ENCODE results near the gene DOCK10.

Gene DOCK10

DNA sequence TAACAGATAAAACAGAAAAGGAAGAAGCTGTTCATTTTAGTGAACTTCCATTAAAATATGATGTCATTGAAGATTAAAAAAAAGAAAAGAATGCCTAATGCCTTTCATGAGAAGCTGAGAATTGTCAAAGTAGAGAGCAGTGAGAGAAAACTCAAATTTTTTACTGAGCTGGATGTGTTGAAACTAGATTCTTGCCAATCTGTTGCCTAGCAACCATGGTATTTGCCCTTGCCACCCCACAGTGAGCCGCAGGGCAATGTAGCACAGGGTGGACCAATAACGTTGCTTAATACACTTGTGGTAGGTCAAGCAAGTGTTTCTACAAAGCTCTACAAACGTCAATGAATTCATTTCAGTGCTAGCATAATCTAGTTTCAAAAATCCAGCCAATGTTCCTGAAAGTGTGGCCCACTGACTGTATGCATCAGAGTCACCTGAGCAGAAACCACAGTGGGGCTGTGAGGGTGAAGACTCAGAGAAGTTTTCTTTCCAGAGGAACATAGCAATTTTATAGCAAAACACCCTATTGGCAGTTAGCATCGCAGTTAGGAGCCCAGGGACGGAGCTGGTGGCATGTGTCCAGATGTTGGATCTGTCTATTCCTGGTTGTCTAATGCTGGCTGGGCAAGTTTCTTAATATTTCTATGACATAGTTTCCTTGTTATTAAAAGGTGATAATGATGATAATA, 132.2 kb downstream of the DOCK10 start:
- no peak for FAIRE-seq

DNA sequence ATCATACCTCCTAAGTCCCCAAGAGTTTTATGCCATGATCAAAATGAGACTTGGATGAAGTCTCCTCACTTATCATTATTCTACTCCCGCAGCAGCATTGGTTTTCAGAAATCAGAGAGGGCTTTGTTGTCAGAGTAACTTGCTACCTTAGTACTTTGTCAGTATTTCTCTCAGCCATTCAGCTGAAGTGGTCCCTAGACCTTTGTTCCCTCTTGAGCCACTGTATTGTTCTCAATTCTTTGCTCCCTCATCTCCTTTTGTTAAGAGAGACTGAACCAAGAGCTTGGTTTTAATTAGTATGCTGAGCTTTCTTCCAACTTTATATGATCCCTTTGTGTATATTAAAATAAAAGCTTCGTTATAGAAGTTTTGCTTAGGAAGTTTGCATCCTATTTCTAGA, 133.4 kb downstream of the DOCK10 start:
- no peak for FAIRE-seq

DNA sequence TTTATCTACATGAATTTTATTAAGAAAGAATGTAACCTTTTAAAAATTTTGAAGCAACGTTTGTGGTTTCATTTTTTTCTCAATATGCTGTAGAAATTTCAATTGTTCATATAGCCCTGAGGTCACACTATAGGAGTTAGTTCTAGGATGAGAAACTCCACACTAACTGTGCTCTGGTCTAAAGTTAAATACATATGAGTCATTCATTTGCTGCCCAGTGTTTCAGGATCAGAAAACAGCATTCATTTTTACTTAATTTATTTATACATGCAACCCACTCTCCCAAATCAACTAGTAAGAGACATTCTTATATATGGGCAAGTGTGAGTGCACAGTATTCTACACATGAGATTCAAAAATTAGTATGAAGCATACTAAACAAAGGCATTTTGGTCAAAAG, 137.9 kb downstream of the DOCK10 start:
- FAIRE-seq = no peak

DNA sequence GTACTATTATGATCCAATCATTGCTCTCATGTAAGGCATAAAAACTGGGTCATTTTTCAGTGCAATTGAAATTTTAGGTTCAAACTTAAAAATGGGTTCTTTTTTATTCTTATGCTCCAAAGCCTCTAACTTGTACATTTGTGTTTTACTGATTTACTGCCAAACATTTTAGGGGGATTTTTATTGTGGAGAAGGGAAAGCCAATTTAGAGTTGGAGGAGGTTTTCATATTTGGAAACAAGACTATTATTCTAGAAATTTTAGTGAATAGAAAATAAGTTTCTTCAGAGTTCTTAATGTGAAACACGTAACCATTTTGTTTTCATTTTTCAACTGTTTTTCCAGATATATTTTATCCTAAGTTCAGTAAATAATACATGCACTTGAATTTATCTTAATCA, 138.6 kb downstream of the DOCK10 start:
- no peak for FAIRE-seq

DNA sequence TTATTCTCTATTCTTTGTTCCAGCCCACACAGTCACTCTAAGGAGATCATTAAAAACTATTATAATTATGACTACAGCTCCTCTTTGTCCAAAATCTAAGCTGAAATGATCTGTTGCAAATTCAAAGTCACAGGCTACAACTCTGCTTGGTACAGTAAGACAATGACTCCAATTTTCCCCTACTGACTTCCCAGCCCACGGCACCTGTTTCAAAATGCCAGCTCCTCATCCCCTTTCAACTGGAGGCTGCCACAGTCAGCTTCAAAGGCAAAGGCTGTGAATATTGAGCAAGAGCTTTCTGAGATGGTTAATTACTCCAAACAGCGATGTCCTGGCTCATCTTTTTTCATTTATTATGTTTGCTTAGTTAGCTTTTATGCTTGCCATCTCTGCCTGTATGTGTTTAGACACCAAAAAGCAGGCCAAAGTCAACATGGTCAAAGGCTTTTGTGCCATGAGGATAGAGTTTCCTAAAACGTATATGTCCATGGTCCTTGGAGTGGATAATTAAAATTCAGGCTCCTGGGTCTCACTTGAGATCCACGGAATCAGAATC, 141.1 kb downstream of the DOCK10 start:
- FAIRE-seq = no peak

DNA sequence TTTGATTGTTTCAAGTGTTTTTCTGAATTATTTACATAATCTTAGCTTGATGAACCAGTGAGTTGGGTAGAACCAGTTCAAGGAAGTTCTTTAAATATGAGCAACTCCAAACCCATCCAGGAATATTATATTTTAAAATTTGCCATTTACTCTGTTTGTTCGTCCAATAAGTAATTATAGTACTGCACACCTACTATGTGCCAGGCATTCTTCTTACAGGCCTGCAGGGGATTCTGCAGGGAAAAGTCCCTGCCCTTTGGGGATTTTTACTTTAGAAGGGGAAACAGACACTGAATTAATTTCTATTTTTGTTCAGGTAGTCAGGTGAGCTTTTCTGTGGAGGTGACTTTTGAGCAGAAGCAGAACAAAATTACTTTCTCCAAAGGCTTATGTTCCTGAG, 146.9 kb downstream of the DOCK10 start:
- no peak for FAIRE-seq

DNA sequence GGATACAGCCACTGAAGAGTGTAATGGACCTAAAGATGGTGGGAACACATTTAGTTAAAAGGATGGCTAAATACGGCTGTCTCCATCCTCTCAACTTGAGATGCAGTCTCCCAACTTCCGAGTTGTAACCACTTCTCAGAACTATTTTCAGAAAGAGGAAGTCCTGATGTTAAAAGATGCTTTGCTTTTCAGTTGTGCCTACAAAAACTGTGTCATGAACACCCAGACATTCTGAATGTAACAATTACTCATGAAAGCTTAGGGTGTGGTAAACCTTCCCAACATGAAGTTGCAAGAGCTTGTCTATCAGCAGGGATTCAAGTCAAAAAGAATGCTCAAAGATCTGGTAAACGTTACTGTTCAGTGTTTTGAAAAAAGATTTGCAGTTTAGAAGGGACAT, 147.9 kb downstream of the DOCK10 start:
- FAIRE-seq = no peak

DNA sequence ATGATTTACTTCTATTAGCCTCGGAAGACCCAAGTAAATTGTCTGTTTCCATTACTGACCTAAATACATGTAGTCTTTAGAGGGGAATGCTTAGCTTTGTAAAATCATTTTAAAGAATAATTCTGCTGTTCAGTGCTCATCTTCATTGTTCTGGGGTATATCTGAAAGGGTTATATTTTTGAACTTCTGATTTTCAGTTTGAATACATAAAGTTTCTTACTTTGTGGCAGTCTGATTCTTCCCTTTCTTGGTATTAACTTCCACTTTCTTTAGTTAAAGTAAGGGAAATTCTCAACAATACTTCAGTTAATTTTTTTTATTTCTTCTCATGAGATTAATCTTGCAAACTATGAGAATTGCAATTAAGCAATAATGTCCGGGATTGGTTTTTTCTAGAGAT, 148.4 kb downstream of the DOCK10 start:
- no peak for FAIRE-seq

DNA sequence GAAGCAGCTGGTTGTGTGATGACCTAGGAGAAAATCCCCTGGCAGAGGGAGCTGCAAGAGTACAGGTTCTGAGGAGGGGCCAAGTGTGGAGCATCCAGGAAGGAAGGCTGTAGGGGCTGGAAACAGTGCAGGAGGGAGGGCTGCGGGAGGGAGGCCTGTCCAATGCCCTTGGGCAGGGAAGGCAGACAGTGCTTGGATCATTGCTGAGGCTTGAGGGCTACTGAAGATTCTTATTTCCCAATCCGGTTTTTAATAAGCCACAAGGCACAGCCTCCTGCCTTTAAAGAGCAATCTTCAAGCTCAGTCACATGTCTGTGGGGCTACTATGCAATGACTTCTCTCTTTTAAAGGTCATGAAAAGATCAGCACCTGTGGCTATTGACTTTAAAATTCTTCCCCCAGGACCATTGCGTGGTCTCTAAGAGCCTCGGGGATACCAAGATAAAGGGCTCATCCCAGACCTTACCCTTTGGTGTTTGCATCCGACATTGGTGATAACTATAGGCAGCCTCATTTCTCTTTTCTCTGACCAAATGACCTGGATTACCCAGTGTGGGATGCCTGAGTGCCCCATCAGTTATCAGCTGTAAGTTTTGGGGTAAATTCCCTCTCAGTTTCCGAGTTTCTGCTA, 149.6 kb downstream of the DOCK10 start:
- FAIRE-seq = no peak

DNA sequence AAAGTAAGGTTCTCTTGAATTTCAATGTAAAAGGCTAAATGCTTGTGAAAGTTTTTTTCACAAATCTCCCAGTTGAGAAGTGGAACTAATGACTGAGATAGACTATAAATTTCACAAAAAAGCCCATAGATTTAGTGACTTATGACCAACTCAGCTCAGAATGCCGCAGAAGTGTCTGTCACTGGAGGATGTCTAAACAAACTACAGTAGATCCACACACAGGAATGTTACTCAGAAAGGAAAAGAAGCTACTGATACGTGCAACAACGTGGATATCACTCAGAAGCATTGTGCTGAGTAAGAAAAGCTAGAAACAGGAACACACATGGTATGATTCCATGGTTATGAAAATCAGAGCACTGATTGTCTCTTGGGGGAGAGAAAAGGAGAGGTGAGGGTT, 151.9 kb downstream of the DOCK10 start:
- FAIRE-seq = no peak

DNA sequence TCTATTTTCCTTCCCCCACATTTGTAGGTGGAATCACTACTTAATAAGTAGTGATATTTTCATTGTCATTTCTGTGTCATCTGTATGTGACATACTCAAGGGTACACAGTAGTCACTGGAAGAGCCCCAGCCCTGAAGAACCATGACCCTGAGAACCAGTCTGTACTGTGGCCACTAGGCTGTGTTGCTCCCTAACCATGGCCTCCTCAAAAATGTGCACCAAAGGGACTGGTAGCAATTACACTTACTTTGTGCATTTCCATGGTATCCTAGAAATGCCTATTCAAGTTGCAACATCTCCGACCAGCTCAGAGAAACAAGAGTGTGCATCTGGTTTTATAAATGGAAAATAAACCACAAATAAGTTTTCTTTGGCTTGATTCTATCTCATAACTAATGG, 155.1 kb downstream of the DOCK10 start:
- no peak for FAIRE-seq

DNA sequence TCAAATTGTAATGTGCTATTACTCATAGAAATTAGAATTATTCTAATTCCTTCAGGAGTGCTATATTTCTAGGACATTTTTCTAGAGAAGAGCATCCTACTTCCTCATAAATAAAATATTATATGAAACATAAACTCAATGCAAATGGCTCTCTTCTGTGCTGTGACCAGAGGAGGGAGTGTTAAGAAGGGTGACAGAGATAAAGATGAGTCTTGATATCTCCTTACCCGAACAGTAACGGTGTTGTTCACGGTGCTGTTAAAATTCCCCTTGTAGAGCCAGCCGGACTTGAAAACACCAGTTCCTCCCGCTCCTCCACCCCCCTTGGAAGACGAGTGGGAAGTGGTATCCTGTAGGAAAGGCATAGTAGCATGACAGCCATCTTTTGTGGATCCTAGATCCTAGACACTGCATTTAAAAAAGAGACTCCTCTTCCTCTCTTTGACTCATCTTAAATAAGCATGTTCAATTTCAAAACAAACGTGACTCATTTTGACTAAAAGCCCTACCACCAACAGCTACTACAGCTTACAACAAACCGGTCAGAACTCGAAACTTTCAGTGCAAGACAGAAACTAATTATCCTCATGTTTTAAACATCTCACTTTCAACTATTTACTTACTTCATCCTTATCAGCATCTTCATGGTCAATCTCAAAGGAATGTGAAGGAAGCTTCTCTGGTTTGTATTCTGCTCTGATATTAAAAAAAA, 156.3 kb downstream of the DOCK10 start:
- FAIRE-seq = no peak

DNA sequence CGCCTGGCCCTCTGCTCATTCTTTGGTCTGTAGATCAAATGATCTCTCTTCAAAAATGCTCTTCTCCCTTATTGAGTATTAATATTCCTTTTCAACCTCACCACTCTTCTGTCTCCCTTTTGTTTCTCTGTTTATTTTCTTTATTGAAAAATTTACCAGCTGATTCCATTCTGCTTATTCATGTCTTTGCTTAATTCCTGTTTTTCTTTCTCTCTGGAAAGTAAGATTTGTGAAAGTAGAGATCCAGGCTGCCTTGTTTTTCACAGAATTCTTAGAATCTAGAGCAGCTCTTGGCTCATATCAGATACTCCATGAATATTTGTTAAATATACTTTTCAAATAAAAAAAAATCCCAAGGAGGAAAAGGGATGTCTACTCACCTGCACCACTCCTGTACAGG, 157.0 kb downstream of the DOCK10 start:
- FAIRE-seq = no peak

DNA sequence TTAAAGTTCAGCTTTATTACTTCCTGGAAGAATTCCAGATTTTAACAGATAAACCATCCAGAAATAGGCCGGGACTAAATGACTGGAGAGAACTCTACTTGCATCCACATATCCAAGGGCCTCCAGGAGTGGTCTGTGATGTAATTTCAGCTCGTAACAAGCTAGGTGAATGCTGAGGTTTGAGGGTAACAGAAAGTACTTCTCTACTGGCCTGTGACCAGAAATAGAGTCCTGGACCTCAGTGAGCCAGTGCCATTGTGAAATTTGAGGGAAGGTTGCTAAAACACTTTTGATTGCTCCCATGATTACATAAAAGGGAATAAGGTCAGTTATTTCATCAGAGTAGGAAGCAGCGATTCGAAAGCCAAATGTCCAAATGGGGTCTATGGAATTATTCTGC, 158.1 kb downstream of the DOCK10 start:
- FAIRE-seq = no peak

DNA sequence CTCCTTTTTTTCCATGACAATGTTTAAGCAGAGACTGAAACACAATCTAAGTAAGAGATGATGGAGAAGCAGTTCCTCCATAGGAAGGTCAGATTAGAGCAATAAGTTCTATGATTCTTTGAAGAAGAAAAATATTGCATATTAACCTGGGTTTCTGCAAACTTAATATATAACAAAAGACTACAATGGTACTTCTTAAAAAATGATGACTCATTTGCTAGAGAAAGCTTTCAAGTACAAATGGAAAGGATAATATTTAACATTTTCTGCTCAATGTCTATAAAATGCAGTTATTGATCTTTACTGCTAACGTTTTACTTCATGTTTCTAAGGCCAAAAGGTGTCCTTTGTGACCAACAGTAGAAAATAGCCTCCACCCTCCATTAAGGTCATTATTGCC, 158.6 kb downstream of the DOCK10 start:
- FAIRE-seq = no peak

DNA sequence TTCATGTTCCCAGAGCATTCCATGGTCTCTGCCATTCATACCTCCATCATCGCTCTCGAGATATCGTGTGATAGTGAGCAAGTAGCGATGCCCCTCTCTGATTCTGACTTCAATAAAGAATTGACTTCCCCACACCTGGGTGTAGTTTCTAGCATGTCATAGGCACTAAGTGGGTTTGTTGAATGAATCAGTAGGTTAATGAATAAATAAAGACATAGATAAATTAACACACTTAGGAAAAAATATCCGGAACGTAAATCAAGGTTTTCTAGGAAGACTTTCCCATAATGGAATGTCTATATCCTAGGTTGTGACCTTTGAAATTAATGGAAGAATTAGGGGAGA, 159.1 kb downstream of the DOCK10 start:
- FAIRE-seq = no peak

DNA sequence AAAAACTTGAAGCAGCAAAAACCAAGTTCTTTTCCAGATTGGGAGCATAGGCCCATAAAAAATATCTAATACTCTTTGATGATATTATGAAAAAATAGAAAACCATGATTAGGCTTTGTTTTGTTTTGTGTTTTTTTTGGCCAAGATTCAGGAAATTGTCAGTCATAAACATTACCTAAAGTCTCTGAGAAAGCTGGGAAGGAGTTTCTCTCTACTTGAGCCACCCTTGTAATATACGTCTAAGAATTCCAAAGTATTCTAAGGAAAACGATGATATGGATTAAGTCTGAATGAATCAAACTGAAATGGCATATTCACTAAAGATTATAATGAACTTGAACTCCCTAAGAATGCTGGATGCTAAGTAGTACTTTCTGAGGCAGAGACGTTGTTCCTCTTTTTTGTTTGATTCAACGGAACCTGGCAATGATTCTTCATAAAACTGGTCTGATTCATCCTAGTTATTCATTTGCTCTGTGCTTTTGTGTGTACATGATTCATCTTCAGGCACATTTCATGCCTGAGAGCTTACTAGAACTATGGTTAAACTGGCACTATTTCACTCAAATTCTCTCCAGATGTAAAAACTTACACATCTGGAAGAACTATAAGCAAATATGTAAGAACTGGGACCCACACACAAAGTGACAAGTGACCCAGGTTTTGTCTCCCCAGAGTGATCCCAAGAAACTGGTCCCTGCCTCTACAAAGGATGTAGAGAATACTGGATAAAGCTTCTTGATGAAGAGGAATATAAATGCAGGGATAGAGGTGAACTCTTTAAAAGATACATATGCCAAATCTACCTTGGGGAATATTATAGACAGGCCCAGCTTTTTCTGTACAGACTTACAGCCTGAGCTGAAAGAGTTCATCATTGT, 159.7 kb downstream of the DOCK10 start:
- FAIRE-seq = no peak

DNA sequence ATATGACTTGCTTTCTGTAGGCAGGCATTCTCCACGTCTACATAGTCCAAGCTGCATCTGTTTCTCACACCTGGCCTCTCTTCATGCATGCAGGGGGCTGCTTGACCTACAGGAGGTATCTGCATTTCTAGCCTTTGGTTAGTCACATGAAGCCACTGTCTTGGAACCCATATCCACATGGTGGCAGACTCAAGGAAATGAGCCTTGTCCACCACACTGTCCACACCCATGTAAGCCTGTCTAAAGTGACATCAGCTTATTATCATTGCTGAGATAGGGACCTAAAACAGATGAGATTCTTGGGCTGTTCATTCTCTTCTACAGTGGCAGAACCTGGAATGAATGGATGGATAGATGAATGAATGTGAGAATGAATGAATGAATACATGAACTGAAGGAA, 160.4 kb downstream of the DOCK10 start:
- FAIRE-seq = no peak

DNA sequence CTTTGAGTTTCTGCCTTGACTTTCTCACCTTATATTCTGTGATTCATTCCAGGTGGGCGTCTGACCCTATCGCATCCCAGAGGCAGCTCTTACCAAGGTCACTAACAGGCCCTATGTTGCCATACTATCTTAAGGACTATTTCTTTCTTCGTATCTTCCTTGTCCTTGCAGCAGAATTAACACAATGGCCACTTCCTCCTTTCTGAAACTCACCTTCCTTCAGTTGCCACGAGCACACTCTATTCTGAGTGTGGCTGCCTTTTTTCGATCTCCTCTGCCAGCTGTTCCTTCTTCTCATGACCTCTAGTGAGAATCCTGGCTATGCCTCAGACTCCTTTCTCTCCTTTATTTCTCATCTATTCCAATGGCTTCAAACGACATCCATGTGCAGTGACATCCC, 165.7 kb downstream of the DOCK10 start:
- no peak for FAIRE-seq

DNA sequence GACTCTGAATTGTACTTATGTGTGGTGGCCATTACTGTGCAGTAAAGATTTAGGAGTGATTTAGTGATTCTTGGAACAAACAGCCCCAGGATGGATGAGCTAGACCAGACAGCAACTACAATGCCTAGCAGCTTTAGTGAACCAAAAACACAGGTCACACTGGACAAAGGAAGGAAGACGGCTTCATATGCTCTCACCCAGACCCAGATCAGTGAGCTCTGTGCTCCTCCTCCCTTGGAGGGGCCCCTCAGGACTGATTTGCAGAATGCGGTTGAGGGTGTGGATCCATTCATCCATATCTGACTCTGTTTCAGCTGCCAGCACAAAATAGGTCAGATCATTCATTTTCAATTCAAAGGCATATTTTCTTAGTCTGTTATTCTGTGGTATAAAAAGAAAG, 166.4 kb downstream of the DOCK10 start:
- no peak for FAIRE-seq

DNA sequence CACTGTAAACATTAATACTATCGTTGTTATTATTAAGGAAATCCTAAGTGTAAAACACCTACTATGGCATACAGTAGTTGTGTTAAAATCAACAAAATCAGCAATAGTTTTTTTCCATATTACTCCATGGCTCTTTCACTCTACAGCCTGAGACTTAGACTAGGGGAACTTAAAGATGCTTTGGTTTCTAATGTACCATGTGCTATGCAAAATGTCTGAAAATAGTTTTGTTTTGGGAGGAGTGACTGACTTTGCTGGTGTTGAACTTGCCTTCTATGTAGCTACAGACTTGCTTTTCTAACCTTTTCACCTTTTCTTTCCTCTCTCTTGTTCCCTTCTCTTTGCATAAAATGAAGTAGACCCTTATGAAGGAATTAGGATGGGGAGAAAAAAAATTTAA, 167.1 kb downstream of the DOCK10 start:
- FAIRE-seq = no peak

DNA sequence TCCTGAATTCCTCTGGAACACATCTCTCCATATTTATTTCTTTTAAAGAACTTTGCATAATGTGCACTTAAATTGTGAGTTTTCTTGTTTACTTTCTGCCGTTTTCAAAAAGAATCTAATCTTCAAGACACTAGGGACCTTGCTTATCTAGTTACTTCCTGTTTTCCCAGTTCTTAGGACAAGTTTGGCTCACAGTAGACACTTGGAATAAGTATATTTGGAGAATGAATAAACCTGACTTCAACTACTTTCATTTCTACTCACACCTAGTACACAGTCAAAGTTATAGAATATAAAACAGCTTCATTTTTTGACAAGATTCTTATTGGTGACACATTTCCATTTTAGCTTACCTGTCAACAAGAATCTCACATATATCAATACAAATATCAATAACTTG, 170.5 kb downstream of the DOCK10 start:
- FAIRE-seq = no peak

DNA sequence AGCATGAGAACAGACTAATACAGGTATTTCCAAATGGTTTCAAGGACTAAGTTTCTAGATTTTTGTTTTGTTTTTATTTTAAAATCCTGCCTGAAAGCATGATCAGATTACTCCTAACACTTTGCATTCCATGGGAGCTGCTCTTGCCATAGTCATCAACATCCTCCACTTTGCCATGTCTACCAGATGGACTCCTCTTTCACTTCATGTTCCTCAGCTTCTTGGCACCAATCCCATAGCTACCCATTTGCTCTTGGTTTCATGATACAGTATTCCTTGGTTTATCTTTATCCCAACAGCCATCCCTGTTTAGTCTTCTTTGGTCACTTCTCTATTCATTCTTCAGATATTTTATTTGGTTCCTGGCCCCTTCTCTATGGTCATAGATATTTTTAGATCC, 171.9 kb downstream of the DOCK10 start:
- FAIRE-seq = no peak

Data from A204.1 (cell line).